HG02623 (cell line): Measurements from ENCODE around the gene IFRD2.
A peak's percentile ranks its signal among the peaks of the same experiment; 100 is the strongest.
"Not testable (repeated sequence)": the region's sequence is repeated elsewhere in the genome, so short reads cannot be mapped to it uniquely, and the experiment has no call there.

Experiments used
- ATAC-seq: cut with Tn5 transposase; IDR thresholded peaks from one replicate; pipeline ENCODE4 v1.9.1; 2021; ENCODE audit warnings: moderate library complexity; ENCODE audit not compliant: unreplicated experiment

IFRD2 gene

DNA sequence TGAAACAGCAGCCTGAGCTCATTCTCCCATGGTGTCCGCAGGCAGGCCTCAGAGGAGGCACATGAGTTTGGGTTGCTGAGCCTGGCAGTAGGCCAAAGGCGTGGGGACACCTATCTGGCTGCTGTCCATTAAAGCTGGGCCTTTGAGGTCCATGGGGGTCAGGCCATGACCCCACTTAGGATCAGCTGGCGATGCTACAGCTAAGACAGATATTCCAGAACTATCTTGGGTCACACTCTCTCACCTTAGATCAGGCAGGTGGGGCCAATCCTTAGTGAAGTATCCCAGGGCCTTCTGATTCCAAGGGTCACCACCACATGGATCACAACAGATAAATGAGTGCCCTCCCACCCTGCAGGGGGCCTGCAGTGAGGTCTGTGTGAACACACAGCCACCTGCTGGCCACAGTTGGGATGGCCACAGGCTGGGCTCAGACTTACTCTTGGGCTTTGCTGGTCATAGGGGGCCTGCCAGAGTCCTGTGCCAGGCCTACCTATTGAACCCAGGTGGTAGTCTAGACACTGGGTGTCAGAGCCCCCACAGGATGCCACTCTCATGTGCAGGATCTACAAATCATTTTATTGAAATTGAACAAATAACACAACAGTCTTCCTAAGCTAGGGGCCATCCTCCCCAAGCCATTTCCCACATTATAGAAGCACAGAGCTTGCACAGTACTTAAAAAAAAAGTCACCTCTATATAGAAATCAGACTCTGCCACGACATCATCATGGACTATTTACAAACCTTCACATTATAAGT lies 32.3 kb upstream of the IFRD2 start:
- no peak for ATAC-seq

DNA sequence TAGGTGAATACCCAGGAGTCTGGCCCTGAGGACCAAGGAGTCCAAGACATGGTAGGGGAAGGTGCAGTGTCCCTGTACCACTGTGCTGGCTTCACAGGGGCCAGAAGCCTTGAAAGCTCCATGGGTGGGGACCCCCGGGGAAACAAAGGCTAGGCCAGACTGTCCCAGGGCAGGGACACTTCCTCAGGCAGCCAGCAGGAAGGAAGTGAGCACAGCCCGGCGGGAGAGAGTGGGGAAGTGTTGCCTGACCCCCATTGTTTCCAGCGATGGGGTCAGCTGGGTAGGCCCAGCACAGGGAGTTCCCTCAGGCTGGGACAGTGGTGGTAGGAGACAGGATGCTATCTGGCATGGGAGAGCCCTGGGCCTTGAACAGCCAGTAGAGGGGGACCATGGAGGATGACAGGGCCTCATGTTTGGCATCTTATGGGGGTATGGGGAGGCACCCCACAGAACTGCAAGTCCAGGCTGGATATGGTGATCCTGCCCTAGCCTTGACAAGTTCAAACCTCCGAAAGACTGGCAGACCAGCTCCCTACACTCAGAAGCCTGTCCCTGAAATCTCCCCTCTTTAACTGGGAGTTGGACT lies 31.5 kb upstream of the IFRD2 start:
- no peak for ATAC-seq

DNA sequence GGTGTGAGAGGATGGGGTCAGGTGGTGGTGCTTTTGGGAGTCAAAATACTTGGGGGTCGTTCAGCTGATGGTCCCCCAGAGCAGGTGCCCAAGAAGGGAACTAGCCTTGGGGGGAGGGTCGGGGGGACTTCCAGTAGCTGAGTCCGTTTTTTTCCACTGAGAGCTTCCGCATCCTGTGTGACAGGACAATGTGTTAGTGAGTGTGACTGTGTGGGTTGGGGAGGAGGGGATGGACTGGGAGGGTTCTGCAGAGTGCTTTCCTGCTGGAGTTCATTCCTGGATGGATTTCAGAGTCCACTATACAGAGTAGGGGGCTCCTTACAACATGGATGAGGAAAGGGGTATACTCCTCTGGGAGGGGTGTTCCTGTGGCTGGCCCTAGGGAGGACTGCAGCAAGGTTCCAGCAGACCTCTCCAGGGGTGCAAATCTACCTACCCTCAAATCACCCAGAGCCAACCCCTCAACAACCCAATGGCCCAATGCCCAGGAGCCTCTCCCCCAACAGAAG lies 30.9 kb upstream of the IFRD2 start:
- no peak for ATAC-seq

DNA sequence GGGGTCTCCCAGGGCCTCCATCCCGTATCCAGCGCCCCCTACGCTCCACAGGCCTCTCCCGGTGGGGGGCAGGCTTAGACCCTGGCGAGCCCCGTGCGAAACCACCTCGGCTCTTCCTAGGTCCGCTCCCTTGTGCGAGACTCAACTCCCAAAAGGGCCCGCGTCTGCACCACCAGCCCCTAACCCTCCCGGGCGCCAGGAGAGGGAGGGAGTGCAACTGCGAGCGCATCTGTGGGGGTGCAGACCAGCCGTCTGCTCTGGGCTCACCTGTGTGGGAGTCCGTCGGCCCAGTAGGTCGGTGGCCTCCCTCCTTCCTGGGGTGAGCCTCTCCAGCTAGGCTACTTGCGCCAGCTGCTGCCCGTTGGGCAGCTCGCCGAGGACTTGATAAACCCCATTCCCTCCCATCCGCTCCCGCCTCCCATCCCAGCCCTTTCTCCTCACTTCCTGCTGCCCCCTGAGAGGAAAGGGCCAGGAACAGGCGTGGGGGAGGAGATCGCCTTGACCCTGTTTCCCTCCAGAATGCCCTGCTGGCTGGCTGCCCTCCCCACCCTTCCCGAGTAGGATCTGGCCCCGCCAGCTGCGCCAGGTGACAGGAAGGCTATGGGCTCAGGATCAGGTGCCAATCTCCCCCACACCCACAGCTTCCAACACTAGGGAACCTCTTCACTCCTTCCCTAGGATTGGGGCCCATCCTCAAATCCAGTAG lies 30.3 kb upstream of the IFRD2 start, which contains the start of gene HYAL2:
Gene HYAL2 (minus strand): TSS at position 360 of the 706 bp plus-strand sequence. CDS start 2,256 bp downstream, outside the sequence.
- ATAC-seq, result no peak

DNA sequence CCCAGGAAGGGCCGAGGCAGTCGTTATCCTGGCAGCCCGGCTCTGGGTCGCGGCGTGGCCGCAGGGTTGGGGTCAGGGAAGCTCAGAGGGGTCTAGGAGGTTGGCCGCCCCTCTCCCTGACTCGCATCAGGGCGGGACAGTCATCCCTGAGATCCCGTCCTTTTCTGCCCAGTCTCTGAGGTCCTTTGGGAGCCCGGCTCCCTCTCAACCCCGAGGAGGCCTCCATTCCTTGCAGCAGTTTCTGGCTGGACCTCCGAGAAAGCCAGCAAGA lies 29.8 kb upstream of the IFRD2 start:
- no peak for ATAC-seq

DNA sequence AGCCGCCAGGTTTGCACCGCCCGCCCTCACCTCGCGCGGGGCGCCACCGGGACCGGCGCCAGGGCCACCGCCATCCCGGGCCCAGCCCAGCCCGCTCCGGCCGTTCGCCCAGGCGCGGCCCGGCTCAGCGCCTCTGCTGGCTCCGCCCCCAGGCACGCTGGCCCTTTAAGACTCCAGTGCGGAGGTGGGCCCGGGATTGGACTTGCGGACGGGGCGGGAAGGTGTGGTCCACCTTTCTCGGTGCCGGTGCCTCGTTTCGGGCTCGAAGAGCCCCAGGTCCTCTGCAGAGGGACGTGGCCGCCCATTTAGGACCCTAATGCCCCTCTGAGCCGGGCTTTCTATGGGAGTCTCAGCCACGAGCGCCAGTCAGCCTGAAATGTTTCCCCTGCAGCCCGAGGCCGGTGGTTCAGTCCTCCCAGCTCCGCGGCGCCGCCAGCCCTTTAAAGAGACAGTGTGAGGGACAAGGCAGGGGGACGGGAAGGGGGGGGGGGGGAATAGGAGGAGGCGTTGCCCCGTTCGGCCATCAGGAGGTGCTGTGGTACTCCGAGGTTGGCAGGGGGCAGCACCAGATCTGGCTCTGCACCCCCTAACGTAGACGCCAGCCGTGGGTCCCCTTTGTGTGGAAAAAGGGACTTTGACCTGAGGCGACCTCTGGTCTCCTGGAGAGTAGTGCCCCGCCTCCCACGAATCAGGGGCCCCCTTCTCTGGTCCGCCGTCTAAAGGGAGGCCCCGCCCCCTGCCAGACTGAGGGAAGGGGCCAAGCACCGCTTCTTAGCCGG lies 29.3 kb upstream of the IFRD2 start:
- ATAC-seq, result peak; percentile 79

DNA sequence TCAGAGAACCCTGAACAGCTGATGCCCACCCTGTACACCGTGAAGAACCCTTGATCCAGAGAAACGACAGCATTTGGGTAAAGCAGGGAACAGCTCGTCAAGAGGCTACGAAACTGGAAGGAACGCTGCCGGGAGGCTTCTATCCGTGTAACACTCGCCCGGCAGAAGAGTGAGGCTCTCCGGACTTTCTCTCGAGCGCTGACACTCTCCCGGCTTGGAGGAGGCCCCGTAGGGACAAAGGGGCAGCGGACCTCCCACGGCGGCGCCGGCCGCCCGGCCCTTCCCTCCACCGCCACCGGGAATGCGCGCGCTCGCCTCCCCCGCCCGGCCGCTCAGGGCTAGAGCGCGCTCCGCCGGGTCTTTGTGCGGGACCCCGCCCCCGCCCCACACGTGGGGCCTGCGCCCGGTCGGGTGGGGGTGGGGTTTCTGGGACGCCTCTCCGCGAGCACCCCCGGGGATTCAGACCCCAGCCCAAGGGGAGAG lies 28.7 kb upstream of the IFRD2 start:
- ATAC-seq, result peak; percentile 42

DNA sequence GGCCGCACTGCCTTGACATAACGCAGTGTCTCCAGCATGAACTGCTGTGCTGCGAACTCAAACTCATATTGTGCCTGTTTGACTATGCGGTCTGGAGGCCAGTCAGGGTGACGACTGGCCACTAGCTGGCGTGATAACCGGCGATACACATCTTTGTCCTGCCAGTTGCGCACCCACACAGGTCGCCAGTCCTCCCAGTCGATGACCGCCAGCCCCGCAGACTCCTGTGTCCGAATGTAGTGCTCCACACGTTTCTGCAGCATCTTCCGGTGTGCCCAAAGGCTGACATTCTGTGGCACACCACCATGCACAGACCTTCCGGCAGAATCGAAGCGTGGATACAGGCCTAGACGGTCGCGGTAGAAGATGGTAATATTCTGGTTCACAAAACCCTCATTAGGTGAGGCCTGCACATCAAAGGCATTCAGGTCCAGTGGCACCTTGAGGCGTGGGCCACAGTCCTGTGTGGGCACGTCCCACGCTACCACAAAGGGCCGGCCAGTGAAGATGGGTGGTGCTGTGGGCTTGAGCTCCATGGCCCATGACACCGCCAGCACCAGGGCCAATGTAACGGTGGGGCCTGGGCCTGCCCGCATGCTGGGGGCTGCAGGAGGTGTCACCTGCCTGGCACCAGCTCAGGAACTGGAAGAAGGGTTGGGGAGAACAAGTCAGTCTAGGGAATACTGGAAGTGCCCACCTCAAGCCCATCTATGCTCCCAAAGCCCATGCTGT lies 27.8 kb upstream of the IFRD2 start:
- ATAC-seq, result no peak

DNA sequence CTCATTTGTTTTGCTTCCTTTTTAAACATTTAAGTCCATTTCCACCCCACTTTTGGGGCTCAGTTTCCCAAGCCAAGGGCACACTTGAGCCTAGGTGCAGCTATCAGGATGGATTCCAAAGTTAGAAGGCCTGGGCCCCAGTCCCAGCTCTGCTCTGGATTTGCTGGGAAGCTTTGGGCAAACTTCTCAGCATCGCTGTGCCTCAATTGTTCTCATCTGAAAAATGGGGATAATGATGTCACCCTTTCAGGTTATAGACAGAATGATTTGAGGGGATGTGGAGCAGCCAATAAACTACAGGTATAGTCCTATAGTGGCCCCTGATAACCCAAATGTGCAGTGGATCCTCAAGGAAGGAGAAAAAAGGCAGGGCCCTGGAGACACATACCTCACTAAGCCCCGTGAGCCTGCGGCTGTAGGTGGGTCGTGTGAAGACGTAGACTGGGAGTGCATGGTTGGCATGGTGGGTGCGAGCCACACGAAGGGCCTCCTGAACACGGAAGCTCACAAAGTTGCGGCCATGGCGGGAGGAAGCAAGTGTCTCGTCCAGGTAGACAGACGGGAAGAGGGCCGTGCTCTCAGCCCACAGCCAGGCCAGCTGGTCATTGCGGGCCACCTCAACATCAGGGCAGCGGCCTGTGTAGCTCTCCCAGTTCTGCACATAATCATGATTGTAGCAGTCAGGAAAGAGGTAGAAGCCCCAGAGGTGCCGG lies 27.1 kb upstream of the IFRD2 start:
- ATAC-seq, result no peak

DNA sequence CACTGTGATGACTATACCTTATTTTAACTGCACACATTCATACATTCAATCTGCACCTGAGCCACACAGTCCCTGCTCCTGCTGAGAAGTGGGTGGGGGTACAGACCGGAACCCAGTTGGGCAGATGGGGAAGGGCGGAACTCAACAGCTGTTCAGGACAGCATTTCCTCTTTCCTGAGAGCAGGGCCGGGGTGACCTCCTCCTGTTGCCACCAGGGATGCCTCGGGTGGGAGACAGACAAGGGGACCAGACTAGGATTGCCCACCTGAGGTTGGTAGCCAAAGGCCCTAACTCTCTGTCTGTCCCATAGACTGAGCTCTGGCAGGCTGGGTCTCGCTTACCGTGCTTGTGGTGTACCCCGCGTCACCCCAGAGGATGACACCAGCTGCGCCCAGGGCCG lies 26.4 kb upstream of the IFRD2 start:
- ATAC-seq, result no peak

DNA sequence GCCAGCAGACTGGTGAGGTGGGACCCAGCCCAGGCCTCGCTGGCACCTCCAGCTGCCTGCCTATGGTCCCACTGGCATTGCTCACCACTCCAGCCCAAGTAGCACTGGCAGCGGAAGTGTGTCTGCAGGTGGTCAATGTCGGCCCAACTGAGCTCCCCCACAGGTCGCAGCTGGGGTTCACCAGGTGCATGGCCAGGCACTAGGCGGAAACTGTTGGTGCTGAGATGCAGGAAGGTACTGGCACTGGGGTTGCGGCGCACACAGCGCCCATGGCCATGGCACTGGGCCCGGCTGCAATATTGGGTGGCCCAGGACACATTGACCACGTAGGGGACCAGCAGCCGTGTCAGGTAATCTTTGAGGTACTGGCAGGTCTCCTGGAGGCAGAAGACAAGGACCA lies 25.9 kb upstream of the IFRD2 start:
- no peak for ATAC-seq

DNA sequence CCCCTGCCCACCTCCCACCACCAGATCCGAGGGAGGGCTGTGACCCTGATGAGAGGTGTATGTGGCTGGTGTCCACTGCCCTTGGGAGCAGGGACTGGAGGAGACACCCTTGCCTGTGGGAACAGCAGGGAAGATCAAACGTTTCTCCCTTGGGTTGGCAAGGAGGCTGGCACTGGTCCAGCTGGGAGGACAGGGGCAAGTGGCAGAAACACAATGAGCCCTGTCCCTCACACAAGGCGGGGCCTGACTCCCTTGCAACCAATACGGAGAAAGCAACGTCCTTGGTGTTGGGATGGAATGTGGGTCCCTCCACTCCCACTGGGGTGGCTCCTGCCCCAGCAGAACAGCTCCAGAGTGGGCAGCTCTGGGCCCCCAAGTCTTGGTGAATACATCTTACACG lies 25.1 kb upstream of the IFRD2 start:
- no peak for ATAC-seq

DNA sequence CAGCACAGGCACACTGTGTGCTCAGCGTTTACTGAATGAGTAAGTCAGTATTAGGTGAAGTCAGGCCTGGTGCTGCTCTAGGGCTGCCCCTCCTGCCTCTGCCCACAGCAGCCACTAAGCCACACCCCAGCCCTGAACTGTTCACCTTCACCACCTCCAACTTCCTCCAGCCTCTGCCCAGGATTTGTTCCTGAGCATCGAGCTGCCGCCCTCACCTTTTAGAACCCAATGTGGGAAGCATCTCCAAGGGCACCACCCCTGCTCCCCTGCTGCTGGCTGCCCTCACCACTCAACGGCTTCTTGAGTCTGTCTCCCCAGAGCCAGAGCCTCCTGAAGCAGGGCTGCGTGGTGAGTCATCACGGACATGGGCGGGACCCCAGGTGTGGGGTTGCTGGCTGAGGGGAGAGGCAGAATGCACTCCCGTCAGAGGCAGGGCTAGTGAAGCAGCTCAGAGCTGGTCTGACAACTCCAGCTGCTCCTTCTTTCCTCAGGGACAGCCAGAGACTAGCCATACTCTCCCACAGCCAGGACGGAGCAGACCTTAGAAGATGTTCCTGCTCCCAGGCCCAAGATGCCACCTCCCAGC lies 24.5 kb upstream of the IFRD2 start:
- ATAC-seq, result no peak

DNA sequence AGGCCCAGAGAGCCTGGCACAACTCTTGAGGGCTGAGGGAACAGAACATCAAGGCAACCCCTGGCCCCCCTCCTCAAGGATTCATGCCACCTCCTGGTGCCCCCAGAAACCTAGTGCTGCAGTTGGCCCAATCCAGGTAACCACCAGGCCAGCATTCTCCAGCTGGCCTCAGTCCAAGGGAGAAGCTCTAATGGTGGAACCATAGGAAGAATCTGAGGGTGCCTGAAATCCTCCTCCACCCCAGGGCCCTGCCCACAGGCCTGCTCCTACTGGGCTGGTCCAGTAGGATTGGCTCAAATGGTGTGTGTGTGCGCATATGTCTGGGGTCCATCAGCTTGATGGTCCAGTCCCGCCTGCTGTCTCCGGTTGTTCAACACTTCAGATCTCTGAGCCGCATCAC lies 22.6 kb upstream of the IFRD2 start:
- no peak for ATAC-seq

DNA sequence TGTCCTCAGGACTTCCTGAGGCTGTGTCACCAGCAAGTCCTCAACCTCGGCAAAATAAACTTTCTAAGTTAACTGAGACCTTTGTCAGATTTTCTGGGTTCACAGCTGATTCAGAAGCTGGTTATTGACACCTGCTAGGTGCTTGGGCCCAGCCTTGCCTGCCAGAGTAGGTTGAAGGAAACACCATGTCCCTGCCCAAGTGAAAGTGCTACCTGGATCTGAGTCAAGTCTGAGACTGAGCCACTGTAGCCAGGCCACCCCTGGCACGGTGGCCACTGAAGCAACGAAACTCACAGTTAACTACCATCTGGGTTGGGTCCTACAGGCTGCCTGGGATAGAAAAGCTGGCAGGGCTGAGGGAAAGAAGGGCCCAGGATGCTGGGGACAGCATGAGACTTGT lies 22.1 kb upstream of the IFRD2 start:
- ATAC-seq, result no peak

DNA sequence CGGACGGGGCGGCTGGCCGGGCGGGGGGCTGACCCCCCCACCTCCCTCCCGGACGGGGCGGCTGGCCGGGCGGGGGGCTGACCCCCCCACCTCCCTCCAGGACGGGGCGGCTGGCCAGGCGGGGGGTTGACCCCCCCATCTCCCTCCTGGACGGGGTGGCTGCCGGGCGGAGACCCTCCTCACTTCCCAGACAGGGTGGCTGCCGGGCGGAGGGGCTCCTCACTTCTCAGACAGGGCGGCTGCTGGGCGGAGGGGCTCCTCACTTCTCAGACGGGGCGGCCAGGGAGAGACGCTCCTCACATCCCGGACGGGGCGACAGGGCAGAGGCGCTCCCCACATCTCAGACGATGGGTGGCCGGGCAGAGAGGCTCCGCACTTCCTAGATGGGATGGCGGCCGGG lies 19.8 kb upstream of the IFRD2 start:
- not testable (repeated sequence) for ATAC-seq

DNA sequence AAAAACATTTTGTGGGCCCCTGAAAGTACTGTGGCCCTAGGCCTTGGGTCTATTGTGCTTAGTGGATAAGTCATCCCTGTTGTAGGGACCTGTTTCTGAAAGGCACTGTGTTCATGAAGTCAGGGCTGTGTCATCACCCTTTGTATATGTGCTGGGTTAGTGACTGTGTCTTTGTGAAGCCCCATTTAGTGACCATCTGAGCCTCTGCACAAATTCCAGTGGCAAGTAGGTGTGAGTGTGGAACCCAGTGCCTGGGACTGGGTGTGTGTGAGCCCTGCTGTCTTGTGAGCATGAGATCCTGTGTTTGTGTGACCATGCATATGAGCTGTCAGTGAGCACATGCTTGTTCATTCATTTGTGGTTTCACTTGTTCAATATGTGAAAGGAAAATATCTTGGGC lies 12.4 kb upstream of the IFRD2 start:
- no peak for ATAC-seq

DNA sequence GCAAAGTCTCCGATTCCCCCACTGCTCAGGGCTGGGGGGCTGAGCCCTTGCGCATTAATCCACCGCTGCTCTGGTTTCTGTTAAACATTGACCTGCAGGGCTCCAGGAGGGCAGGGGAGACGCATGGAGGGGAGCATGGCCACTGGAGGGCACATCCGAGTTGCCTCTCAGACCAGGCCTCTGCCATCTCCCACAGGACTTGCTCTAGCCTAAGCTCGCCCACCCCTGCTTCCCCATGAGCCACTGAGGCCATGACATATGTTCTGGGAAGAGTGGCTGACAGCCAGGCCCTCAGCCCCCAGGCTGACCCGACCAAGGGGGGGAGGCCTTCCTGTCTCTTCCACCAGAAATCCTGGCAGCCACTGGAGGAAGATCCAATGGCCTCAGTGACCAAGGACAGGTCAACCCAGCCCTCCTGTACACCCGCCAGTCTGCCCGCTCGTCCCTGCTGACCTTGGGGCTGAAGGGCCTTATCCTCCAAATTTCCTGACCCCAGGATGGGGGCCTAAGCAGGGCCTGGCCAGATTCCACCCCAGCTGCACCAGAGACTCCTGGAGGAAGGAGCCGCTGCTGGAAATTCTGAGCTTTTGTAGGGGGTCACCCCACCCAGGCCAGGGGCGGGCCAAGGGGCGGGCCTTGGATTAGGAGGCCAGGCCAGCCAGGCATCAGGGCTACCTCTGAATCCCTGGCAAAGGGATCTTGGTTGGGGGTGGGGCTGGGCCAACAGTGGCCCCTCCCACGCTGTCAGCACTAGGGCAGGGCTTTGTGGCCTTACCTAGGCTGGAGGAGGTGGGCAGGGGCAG lies 11.0 kb upstream of the IFRD2 start, which contains the start of gene HYAL1:
Gene HYAL1 (minus strand): TSS at position 562 of the 803 bp plus-strand sequence. CDS start 618 bp downstream, outside the sequence.
- ATAC-seq, result no peak
